PC-3 (cell line): ENCODE results near the gene HID1.
A peak's percentile ranks its signal among the peaks of the same experiment; 100 is the strongest.

Experiments used
- CTCF ChIP-seq: fragments of 300-600 bp; sonication (generic); conservative IDR thresholded peaks from 2 replicates; pipeline ENCODE4 v1.5.1; 2017; ENCODE audit warnings: antibody characterized with exemption, low read depth, mild to moderate bottlenecking, low read length
- EZH2 ChIP-seq: fragments of 300-600 bp; sonication (generic); IDR thresholded peaks from one replicate; pipeline ENCODE4 v1.6.1; 2017; ENCODE audit warnings: antibody characterized with exemption, mild to moderate bottlenecking, low read length; ENCODE audit not compliant: unreplicated experiment
- EZH2phosphoT487 ChIP-seq: fragments of 300-600 bp; sonication (generic); IDR thresholded peaks from 2 replicates; pipeline ENCODE4 v1.6.1; 2018; ENCODE audit warnings: mild to moderate bottlenecking, antibody characterized with exemption, low read length, borderline replicate concordance

DNA sequence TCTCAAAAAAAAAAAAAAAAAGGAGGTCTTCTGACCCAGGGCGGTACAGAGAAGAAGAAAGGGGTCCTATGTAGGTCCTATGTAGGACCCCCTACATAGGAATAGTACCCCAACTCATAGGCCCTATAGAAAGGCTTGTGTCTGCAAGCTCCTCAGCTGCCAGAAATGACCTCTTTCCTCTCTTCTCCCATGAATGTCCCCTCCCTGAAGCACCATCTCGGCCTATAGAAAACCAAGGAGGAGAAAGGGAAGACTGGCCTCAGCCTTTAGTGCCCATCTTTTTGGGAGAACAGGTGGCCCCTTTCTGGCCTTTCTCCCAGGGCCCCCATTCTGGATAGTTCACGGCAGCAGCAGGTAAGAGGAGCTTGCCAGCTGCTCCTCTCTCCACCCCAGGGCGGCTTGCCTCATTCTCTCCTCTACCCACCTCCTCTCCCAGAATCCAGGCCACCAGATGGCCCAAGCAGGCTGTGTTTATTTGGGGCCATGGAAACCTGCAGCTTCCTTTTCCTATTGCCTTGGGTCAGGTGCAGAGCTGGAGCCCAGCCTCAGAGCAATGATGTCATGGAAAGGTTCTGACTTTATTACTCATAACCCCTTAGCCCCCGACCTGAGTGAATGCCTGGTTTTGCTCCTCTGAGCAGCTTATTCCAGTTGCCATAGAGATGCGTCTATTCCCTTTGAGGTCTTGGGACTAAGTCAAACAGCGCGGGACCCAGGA lies 38.3 kb upstream of the HID1 start:
- TF ChIP-seq CTCF (peak; percentile 40; the same call in 1 of the 2 replicates), EZH2 (no peak), EZH2phosphoT487 (no peak)
